ENCODE measurements around the gene WBP2NL.

DNA sequence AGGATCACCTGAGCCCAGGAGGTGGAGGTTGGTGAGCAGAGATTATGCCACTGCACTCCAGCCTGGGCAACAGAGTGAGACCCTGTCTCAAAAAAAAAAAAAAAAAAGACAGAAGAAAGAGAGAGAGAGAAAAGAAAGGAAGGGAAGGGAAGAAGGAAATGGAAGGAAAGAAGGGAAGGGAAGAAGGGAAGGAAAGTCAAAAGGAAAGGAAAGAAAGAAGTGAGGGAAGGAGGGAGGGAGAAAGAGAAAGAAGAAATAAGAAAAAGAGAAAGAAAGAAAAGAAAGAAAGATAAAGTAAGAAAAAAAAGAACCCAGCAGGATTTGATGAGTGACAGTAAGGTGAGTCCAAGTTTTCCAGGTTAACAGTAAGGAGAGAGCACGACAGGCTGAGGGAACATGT is 19.6 kb downstream of the WBP2NL start:
- TF ChIP-seq EZH2phosphoT487 (IDR thresholded peaks at IDR 0.05; ENCODE audit: low read depth), result no peak
- TF ChIP-seq, protein P1, sequence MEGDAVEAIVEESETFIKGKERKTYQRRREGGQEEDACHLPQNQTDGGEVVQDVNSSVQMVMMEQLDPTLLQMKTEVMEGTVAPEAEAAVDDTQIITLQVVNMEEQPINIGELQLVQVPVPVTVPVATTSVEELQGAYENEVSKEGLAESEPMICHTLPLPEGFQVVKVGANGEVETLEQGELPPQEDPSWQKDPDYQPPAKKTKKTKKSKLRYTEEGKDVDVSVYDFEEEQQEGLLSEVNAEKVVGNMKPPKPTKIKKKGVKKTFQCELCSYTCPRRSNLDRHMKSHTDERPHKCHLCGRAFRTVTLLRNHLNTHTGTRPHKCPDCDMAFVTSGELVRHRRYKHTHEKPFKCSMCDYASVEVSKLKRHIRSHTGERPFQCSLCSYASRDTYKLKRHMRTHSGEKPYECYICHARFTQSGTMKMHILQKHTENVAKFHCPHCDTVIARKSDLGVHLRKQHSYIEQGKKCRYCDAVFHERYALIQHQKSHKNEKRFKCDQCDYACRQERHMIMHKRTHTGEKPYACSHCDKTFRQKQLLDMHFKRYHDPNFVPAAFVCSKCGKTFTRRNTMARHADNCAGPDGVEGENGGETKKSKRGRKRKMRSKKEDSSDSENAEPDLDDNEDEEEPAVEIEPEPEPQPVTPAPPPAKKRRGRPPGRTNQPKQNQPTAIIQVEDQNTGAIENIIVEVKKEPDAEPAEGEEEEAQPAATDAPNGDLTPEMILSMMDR (IDR thresholded peaks at IDR 0.05; ENCODE audit: low read depth, low read length), result no peak

All from OCI-LY3 (cell line).